Left ventricle myocardium inferior (tissue), 1 donor: ENCODE measurements around the gene ADAMTS14. TPM values are rescaled to one million over a fixed set of nuclear protein-coding genes. Genes with fewer than 3 reads are reported as not detected.
"Not testable (repeated sequence)": the region's sequence is repeated elsewhere in the genome, so short reads cannot be mapped to it uniquely, and the experiment has no call there.

Experiments used
- DNase-seq: peaks from one replicate; pipeline ENCODE4 v3.0.0-alpha.2; 2020
- H3K27ac ChIP-seq: fragments of 200-600 bp; replicated peaks from 2 replicates; pipeline ENCODE4 v1.8.0; 2021
- H3K27me3 ChIP-seq: fragments of 200-600 bp; 2 replicates; pipeline ENCODE4 v1.8.0; 2021; ENCODE audit warnings: low read depth
- H3K36me3 ChIP-seq: fragments of 200-600 bp; 2 replicates; pipeline ENCODE4 v1.8.0; 2021
- H3K4me1 ChIP-seq: fragments of 200-600 bp; 2 replicates; pipeline ENCODE4 v1.8.0; 2021
- H3K4me3 ChIP-seq: fragments of 200-600 bp; 2 replicates; pipeline ENCODE4 v1.8.0; 2021; ENCODE audit warnings: mild to moderate bottlenecking, moderate library complexity
- H3K9me3 ChIP-seq: fragments of 200-600 bp; replicated peaks from 2 replicates; pipeline ENCODE4 v1.8.0; 2021
- CTCF ChIP-seq: fragments of 200-600 bp; IDR thresholded peaks from 2 replicates; pipeline ENCODE4 v1.8.0; 2021; ENCODE audit warnings: antibody characterized with exemption, mild to moderate bottlenecking, borderline replicate concordance
- intact Hi-C: fragments of 100-400 bp; cut with micrococcal nuclease; formaldehyde crosslinking; loops from one replicate; pipeline ENCODE4 v1.11.0; 2022
- long read RNA-seq: library from polyadenylated mRNA; unstranded; transcript quantifications from one replicate; pipeline ENCODE4 v2.0.0, GENCODE V29; 2021
- total RNA-seq: library from RNA; stranded (reverse); fragmentation: NEBNext Ultra II Directional; extraction: Animal tissue kit (Norgen Biotek cat#: 25700); gene quantifications from one replicate; pipeline ENCODE4 v1.2.1, GENCODE V29; 2021
- donor health status: DM: no; HTN: yes; CAD: no; lungs with severe emphysema.

ADAMTS14 gene
- total RNA-seq, result 0.47 TPM
- long read RNA-seq, partial matches to known transcripts, result 2 of 5 reads
- long read RNA-seq, other reads (novel, unspliced or antisense), result 3 of 5 reads

GRCh38 chr10:70672165-70673042, at the start of gene ADAMTS14:
ADAMTS14 (plus strand) TSS chr10:70672506; CDS start chr10:70672803, 297 bp downstream.
- peak; percentile 49 for DNase-seq
- Histone ChIP-seq H3K9me3 (no peaks in the 10 kb centered on the region), H3K36me3 (no peaks in the 10 kb centered on the region), H3K27ac (peak within 1 kb of the TSS; percentile 56), H3K27me3 (peaks cover 17% of the 10 kb centered on the region), H3K4me3 (peak within 1 kb of the TSS; percentile 67), H3K4me1 (peaks cover 39% of the 10 kb centered on the region)
- TF ChIP-seq CTCF, result peak; percentile 1
- intact Hi-C loops, result no loop called here

GRCh38 chr10:70622541-70622940, 49.8 kb upstream of the ADAMTS14 start:
- H3K27me3 ChIP-seq, result no peaks in the 10 kb centered on the region
- H3K4me1 ChIP-seq, result peaks cover 4% of the 10 kb centered on the region
- peaks cover 31% of the 10 kb centered on the region for H3K9me3 ChIP-seq
- no peak for TF ChIP-seq CTCF
- intact Hi-C loops, result no loop called here
- no peak for DNase-seq
- H3K27ac ChIP-seq, result no peak overlapping the region
- H3K36me3 ChIP-seq, result no peaks in the 10 kb centered on the region
- no peak overlapping the region for H3K4me3 ChIP-seq

- Histone ChIP-seq H3K27me3 (no peaks in the 10 kb centered on the region), H3K4me3 (no peak overlapping the region), H3K27ac (peak overlapping the region; percentile 61), H3K4me1 (no peaks in the 10 kb centered on the region), H3K9me3 (peaks cover 38% of the 10 kb centered on the region), H3K36me3 (no peaks in the 10 kb centered on the region)
- no peak for TF ChIP-seq CTCF
- intact Hi-C loops, result no loop called here
- no peak for DNase-seq
Observed at GRCh38 chr10:70622981-70623844, 49.1 kb upstream of the ADAMTS14 start.

GRCh38 chr10:70626056-70626455, 46.2 kb upstream of the ADAMTS14 start:
- Histone ChIP-seq H3K4me1 (no peaks in the 10 kb centered on the region), H3K9me3 (peaks cover 33% of the 10 kb centered on the region), H3K27me3 (no peaks in the 10 kb centered on the region), H3K4me3 (no peak overlapping the region), H3K27ac (no peak overlapping the region), H3K36me3 (no peaks in the 10 kb centered on the region)
- no peak for TF ChIP-seq CTCF
- intact Hi-C loops, result no loop called here
- DNase-seq, result no peak

- no peaks in the 10 kb centered on the region for H3K27me3 ChIP-seq
- no peak overlapping the region for H3K27ac ChIP-seq
- no peak for DNase-seq
- no peaks in the 10 kb centered on the region for H3K36me3 ChIP-seq
- no peaks in the 10 kb centered on the region for H3K4me1 ChIP-seq
- H3K4me3 ChIP-seq, result no peak overlapping the region
- intact Hi-C loops, result no loop called here
- no peak for TF ChIP-seq CTCF
- H3K9me3 ChIP-seq, result peaks cover 33% of the 10 kb centered on the region
Observed at GRCh38 chr10:70629338-70629737, 43.0 kb upstream of the ADAMTS14 start.

GRCh38 chr10:70631735-70632134, 40.6 kb upstream of the ADAMTS14 start:
- DNase-seq, H3K4me1 ChIP-seq, H3K36me3 ChIP-seq, intact Hi-C loops, H3K27me3 ChIP-seq, H3K27ac ChIP-seq, H3K4me3 ChIP-seq: not testable (repeated sequence)
- peaks cover 30% of the 10 kb centered on the region for H3K9me3 ChIP-seq
